HG02970 (cell line): Measurements from ENCODE around the gene KCNJ1.

Source experiments
- ATAC-seq: cut with Tn5 transposase; IDR thresholded peaks from one replicate; pipeline ENCODE4 v1.9.1; 2021; ENCODE audit warnings: mild to moderate bottlenecking, moderate library complexity, moderate number of reproducible peaks; ENCODE audit not compliant: unreplicated experiment, low FRiP score

The KCNJ1 gene

GRCh38 chr11:128856241-128856640 lies 10.9 kb downstream of the KCNJ1 start:
- no peak for ATAC-seq

- no peak for ATAC-seq
These were observed 12.3 kb downstream of the KCNJ1 start for GRCh38 chr11:128854841-128855240.

- no peak for ATAC-seq
These were observed 13.5 kb downstream of the KCNJ1 start for GRCh38 chr11:128853559-128853958.

DNA sequence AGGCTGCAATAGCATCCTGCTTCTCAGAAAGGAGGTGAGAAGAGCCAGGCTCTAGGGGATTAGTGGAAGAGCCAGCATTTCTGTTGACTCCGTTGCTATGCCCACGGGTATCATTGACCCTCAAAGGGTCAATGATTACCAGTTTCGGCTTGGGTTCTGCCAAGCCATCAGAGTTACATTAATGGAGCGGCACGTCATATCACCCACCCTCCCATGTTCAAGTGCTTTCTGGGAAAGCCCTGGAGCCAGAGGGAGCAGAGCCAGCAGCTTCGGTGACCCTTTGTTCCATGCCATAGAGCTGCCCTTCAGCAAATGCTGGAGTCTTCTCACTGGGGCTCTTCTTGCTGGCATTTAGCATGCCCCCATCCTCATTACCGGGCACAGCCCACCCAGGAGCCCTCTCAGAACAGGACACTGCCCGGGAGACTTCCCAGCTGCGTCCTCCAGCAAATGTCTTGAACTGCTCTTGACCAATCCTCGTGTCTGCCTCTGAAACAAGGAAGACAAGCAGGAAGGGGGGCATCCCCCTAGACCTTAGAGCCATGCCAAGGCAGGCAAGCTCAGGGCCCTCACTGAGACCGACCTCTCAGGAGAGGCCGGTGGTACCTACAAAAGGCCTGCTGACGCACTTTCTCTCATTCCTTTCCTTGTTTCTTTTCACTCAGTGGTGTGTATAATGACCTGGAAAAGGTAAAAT lies 14.6 kb downstream of the KCNJ1 start:
- no peak for ATAC-seq

DNA sequence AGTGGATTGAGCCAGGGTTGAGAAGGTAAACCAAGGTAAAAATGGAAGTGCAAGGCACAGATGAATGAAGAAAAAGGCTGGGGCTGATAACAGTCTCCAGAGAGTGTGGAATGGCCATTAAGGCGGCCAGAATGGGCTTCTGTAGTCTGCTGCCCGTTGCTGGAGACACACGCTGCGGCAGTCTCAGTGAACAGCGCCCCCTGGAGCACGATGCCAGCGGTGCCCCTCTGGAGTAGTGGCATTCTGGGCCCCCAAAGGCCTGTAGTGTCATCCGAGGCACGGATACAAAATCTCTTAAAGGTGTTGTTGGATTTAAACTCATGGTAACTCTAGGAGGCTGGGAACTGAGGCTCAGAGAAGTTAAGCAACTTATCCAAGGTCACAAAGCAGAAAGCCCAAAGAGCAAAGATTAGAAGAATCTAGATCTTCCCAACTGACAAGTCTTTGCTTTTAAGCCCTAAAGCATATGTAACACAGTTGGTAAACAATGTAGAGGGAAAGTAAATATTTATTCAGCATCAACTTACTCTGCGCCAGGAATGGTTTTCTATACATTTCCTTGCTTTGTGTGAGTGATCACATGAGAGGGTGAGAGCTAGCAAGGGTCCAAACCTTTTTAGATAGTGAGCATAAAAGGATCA lies 18.2 kb downstream of the KCNJ1 start:
- no peak for ATAC-seq

DNA sequence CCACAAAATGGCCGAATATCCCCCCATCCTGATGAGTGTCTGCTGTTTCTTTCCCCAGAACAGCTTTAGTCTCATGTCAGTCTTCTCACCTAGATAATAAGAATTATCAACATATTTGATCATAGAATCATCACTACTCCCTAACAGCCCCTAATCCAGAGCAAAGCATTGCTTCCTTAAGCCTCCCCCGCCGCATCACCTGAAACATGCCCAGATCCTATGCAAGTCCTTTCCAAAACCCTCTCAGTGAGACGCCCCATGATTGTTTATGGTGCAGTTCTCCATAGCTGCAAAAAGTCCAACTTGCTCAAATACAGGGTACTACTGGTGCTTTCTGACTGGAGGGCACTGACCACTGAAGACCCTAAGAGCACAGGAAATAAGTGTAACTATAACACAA lies 20.1 kb downstream of the KCNJ1 start:
- ATAC-seq: no peak

DNA sequence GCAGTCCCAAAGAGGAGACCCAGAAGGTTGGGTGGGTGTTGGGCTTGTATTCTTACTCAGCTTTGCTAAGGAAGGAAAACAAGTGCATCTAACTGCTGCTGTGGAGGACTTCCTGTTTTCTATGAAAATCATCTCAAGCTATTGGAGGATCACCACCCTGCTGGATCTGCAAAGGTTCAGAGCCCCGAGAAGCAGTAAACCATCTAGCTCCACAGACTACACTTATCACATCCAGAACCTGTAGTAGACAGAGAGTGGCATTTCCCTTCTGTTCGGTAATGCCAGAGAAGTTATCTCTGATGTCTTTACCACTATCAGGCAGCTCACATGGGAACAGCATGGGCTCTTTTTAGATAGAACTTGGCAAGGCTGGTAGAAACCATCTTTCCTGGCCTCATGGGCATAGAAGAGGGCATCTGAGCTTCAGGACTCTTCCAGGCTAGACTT lies 21.7 kb downstream of the KCNJ1 start:
- no peak for ATAC-seq

- no peak for ATAC-seq
These were observed 23.8 kb downstream of the KCNJ1 start for GRCh38 chr11:128843198-128843785.

GRCh38 chr11:128841461-128842072 lies 25.5 kb downstream of the KCNJ1 start:
- no peak for ATAC-seq

GRCh38 chr11:128840783-128841182 lies 26.3 kb downstream of the KCNJ1 start:
- ATAC-seq: no peak

DNA sequence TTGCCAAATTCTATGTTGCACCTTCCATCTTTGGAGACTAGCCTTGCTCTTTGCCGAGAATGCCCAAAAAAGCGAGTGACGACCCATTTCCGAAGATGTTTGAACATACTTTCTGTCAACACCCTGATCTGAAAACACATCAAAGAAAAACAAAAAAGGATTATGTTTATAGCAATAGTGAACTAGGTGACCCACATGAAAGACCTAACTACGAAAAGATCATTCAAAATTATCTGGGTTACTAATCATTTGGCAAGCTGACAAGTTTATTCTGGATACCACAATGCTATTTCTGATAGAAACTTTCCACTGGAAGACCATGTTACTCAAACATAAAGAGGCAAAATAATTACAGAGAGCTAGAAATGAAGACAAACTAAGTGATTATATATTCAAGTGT lies 27.0 kb downstream of the KCNJ1 start:
- no peak for ATAC-seq

GRCh38 chr11:128839081-128839480 lies 28.0 kb downstream of the KCNJ1 start:
- ATAC-seq: no peak

GRCh38 chr11:128837627-128838026 lies 29.5 kb downstream of the KCNJ1 start:
- no peak for ATAC-seq

DNA sequence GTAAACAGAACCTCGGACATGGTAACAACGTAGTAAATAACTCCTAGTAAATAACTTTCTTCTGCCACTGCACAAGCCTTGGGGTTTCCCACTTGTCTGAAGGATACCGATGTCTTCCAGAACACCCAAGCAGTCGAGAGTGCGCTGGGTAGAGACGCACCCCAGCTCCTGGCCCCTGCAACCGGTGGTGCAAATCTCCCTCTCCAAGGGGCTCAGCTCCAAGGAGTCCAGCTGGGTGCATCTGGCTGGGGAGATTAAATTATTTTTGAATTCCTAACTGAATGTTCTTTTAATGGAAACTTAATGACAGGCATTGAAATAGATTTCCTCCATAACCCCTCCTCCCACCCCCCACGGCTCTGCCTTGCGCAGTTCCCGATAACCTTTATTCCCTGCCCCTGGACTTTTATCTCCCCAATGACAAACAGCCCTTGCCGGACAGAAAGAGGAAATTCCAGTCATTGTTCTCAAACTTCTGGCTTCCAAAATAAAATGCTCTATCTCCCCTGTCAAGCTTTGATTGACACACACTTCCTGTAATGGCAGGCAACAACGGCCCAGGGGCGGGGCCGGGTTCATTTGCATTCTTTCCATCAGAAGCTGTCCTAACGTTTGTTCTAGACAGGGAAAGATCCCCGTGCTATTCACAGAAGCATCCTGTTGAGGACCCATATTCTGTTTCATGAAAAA lies 31.2 kb downstream of the KCNJ1 start:
- ATAC-seq: no peak

GRCh38 chr11:128834157-128834556 lies 32.9 kb downstream of the KCNJ1 start:
- no peak for ATAC-seq

DNA sequence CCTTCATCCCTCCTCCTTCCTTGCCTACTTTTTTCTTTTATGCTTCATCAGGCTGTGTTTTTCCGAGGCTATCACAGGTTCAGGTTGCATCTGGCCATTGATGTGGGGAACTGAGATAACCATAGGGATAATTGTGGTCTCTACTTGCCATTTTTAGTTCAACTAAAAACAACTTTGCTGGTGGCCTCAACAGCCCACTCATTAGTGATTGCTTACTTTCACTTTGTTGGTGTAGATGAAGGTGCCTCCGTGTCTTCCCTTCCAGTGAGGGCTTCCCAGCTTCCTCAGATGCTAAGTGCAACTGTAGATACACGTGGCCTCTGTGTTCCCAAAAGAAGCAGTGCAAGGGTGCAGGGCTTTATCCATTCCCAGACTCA lies 35.0 kb downstream of the KCNJ1 start:
- no peak for ATAC-seq

DNA sequence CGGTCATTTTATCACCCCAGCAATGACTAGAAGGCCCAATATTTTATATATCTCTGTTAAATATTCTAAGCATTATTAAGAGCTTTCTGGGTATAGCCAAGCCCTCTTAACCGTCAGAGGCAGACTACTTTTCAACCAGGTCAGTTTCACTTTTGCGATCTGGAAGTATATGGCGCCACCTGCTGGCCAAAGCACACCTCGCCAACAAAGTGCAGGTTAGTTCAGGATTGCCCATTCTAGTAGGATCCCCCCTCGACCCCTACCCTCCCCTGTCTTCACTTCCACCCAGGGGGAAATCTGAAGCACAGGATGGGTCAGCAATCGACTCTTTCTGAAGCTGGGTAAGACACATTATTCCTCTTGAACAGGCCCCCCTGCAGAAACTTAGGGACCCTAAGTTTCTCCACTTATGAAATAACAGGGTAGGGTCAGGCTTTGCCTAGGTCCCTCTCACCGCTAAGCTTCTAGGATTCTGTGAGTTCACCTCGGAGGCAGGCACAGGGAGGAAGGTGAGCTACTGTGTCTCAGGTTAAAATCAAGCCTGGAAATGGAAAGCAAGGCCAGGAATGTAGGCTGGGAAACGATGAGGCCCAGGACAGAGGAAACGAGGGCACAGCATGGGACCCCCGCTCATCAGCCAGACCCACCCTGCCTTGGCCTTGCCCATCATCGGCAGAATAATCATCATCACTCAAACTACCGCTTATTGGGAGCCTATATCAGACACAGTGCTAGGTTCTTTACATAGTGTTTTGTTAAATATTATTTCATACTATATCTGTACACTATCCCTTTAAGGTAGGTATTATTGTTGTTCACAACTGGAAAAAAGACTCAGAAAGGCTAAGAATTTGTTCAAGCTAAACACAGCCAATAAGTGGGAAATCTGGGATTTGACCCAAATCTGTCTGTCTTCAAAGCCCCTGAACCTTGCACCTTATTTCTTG lies 35.6 kb downstream of the KCNJ1 start:
- ATAC-seq: peak; percentile 67

DNA sequence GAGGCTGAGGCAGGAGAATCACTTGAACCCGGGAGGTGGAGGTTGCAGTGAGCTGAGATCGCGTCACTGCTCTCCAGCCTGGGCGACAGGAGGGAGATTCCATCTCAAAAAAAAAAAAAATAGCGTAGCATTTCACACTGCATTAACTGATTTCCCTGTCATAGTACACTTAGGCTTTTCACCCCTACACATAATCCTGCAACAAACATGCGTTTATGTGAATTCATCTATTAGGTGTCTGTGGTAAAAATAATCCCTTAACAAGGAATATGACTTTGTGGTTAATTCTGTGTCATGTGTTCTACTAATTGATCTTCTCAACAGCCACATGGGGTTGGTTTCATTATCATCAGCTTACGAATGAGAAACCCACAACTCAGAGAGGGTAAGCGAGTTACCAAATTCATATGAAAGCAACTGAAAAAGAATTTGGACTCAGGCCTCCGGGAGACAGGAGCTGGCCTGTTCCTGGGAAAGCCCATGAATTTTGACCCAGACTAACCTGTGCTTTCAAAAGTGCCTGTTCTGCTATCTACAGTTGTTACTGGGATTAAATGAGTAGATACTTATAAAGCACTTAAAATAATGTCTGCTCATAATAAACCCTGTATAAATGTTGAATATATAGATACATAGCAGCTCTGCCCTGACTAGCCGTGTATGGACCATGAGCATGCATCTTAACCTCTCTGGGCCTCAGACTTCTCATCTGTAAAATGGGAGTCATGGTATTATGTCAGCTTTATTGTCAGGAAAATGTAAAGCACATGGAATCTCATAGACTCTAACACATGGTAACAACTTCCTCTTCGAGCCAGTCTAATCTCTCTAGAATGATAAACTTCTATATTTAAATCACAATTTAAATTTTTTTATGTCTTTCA lies 36.6 kb downstream of the KCNJ1 start:
- peak; percentile 24 for ATAC-seq

GRCh38 chr11:128828350-128828749 lies 38.7 kb downstream of the KCNJ1 start:
- no peak for ATAC-seq
